Breast epithelium (tissue), 4 donors: Measurements from ENCODE around the gene NMT2. TPM values are rescaled to one million over a fixed set of nuclear protein-coding genes. Genes with fewer than 3 reads are reported as not detected.

Source experiments
- DNase-seq, 2 donors: peaks; one replicate each; pipeline ENCODE4 v3.0.0-alpha.2; 2019; ENCODE audit warnings: low spot score in 2 of 2
- H3K27ac ChIP-seq, 2 donors: fragments of 200-600 bp; sonication (generic) in 1 of 2; one replicate each; pipeline ENCODE4 v1.5.1; 2016 to 2019; ENCODE audit warnings: mild to moderate bottlenecking in 1 of 2
- H3K27me3 ChIP-seq, 2 donors: fragments of 200-600 bp; sonication (generic) in 1 of 2; one replicate each; pipeline versions ENCODE4 v1.5.1 to v1.6.0; 2017 to 2019; ENCODE audit warnings: control low read depth in 1 of 2, mild to moderate bottlenecking in 1 of 2
- H3K36me3 ChIP-seq: fragments of 200-600 bp; one replicate; pipeline ENCODE4 v1.5.1; 2019
- H3K4me1 ChIP-seq, 2 donors: fragments of 200-600 bp; sonication (generic); one replicate each; pipeline ENCODE4 v1.5.1; 2016 to 2019; ENCODE audit warnings: control low read depth in 1 of 2
- H3K4me3 ChIP-seq, 3 donors: fragments of 200-600 bp; sonication (generic); 1 replicate in 2 of 3; 2 replicates in 1 of 3; pipeline ENCODE4 v1.5.1; 2016 to 2019; ENCODE audit warnings: mild to moderate bottlenecking in 3 of 3, moderate library complexity in 2 of 3
- H3K9me3 ChIP-seq, 2 donors: fragments of 200-600 bp; sonication (generic) in 1 of 2; one replicate each; pipeline ENCODE4 v1.5.1; 2016 to 2019; ENCODE audit warnings: control low read depth in 1 of 2
- CTCF ChIP-seq, 3 donors: fragments of 450-650 bp; IDR thresholded peaks; one replicate each; pipeline ENCODE4 v1.5.1; 2016 to 2017; ENCODE audit warnings: antibody characterized with exemption in 3 of 3, mild to moderate bottlenecking in 3 of 3, moderate library complexity in 3 of 3
- POLR2A ChIP-seq: fragments of 450-650 bp; IDR thresholded peaks from one replicate; pipeline ENCODE4 v1.6.1; 2016; ENCODE audit warnings: antibody characterized with exemption, mild to moderate bottlenecking, moderate library complexity
- POLR2AphosphoS5 ChIP-seq, 3 donors: sonication (generic); formaldehyde crosslinking; IDR thresholded peaks; one replicate each; pipeline ENCODE4 v1.6.1; 2017; ENCODE audit warnings: antibody characterized with exemption in 3 of 3
- intact Hi-C: fragments of 100-400 bp; cut with DNase I; formaldehyde crosslinking; loops from one replicate; pipeline ENCODE4 v1.15.1; 2023; ENCODE audit warnings: low total_unique reads
- total RNA-seq, 3 donors: library from RNA; depleted of rRNA; stranded (reverse); fragments of >200 nt; gene quantifications; one replicate each; pipeline ENCODE4 v1.1.0, GENCODE V29; 2016

The NMT2 gene
- total RNA-seq, 3 donors from 2014 or later: 18.4 to 48.3 (median 32.4) TPM

- H3K4me3 ChIP-seq: no peak overlapping the region
- peaks cover 6% of the 10 kb centered on the region for H3K36me3 ChIP-seq
- H3K27me3 ChIP-seq: no peaks in the 10 kb centered on the region
- intact Hi-C loops: no loop called here
- H3K9me3 ChIP-seq: no peaks in the 10 kb centered on the region
- no peaks in the 10 kb centered on the region for H3K4me1 ChIP-seq
- TF ChIP-seq POLR2A: no peak
- TF ChIP-seq CTCF (IDR thresholded peaks at IDR 0.05): no peak
- no peak for TF ChIP-seq POLR2AphosphoS5 (IDR thresholded peaks at IDR 0.05)
- DNase-seq: no peak
- no peak overlapping the region for H3K27ac ChIP-seq
These were observed 37.2 kb downstream of the NMT2 start for GRCh38 chr10:15131330-15131729.

GRCh38 chr10:15124908-15125307 lies 43.6 kb downstream of the NMT2 start:
- no peaks in the 10 kb centered on the region for H3K27me3 ChIP-seq
- TF ChIP-seq POLR2A: no peak
- TF ChIP-seq CTCF (IDR thresholded peaks at IDR 0.05): no peak
- no peak for TF ChIP-seq POLR2AphosphoS5 (IDR thresholded peaks at IDR 0.05)
- H3K4me3 ChIP-seq: no peak overlapping the region
- H3K4me1 ChIP-seq: no peaks in the 10 kb centered on the region
- no peak overlapping the region for H3K27ac ChIP-seq
- DNase-seq: no peak
- no peaks in the 10 kb centered on the region for H3K9me3 ChIP-seq
- intact Hi-C loops: loop anchor here (5.0 kb wide), 1 partner anchor 333 kb away; no protein-coding TSS in a partner anchor
- no peaks in the 10 kb centered on the region for H3K36me3 ChIP-seq

- Histone ChIP-seq H3K4me1 (no peaks in the 10 kb centered on the region), H3K9me3 (no peaks in the 10 kb centered on the region), H3K27ac (no peak overlapping the region), H3K27me3 (no peaks in the 10 kb centered on the region), H3K4me3 (no peak overlapping the region), H3K36me3 (no peaks in the 10 kb centered on the region)
- intact Hi-C loops: loop anchor here (5.0 kb wide), 1 partner anchor 332 kb away; no protein-coding TSS in a partner anchor
- DNase-seq: no peak
- TF ChIP-seq CTCF (IDR thresholded peaks at IDR 0.05) (no peak), POLR2A (no peak), POLR2AphosphoS5 (IDR thresholded peaks at IDR 0.05) (no peak)
These were observed 44.3 kb downstream of the NMT2 start for GRCh38 chr10:15124190-15124589.

- DNase-seq: no peak
- TF ChIP-seq POLR2A (no peak), CTCF (IDR thresholded peaks at IDR 0.05) (no peak), POLR2AphosphoS5 (IDR thresholded peaks at IDR 0.05) (no peak)
- Histone ChIP-seq H3K36me3 (no peaks in the 10 kb centered on the region), H3K4me3 (no peak overlapping the region), H3K27ac (no peak overlapping the region), H3K27me3 (no peaks in the 10 kb centered on the region), H3K4me1 (no peaks in the 10 kb centered on the region), H3K9me3 (no peaks in the 10 kb centered on the region)
- intact Hi-C loops: loop anchor here (5.0 kb wide), 1 partner anchor 331 kb away; no protein-coding TSS in a partner anchor
These were observed 44.7 kb downstream of the NMT2 start for GRCh38 chr10:15123749-15124184.

- Histone ChIP-seq H3K36me3 (no peaks in the 10 kb centered on the region), H3K4me1 (no peaks in the 10 kb centered on the region), H3K4me3 (no peak overlapping the region), H3K27me3 (no peaks in the 10 kb centered on the region), H3K27ac (no peak overlapping the region), H3K9me3 (no peaks in the 10 kb centered on the region)
- intact Hi-C loops: loop anchor here (5.0 kb wide), 1 partner anchor 330 kb away; no protein-coding TSS in a partner anchor
- DNase-seq: no peak
- TF ChIP-seq CTCF (IDR thresholded peaks at IDR 0.05) (no peak), POLR2AphosphoS5 (IDR thresholded peaks at IDR 0.05) (no peak), POLR2A (no peak)
These were observed 45.9 kb downstream of the NMT2 start for GRCh38 chr10:15122477-15123030.
